Keratinocyte (primary cell): ENCODE results near the gene ADAMTS1. TPM values are rescaled to one million over a fixed set of nuclear protein-coding genes. Genes with fewer than 3 reads are reported as not detected.

Experiments used
- DNase-seq: peaks from one replicate; pipeline ENCODE4 v3.0.0-alpha.2; 2011; ENCODE audit warnings: low read depth, missing footprints, low spot score
- FAIRE-seq: peaks from 2 replicates; lab custom pipeline; 2011; peaks lifted over from hg19 to GRCh38; lab: Jason Lieb, UNC
- H2AFZ ChIP-seq: 2 replicates; pipeline ENCODE4 v1.6.0; 2012; ENCODE audit warnings: low read length, control low read depth, inconsistent platforms; ENCODE audit not compliant: control insufficient read depth
- H3K27ac ChIP-seq: 2 replicates; pipeline ENCODE4 v1.5.1; 2011; ENCODE audit warnings: low read length; ENCODE audit not compliant: control insufficient read depth, insufficient read depth
- H3K27me3 ChIP-seq: 3 replicates; pipeline ENCODE4 v1.6.0; 2011; ENCODE audit warnings: low read length; ENCODE audit not compliant: control insufficient read depth, insufficient read depth; ENCODE audit errors: extremely low read depth
- H3K36me3 ChIP-seq, 2 experiments: 2 replicates in 1 of 2; 3 replicates in 1 of 2; pipeline ENCODE4 v1.5.1; 2011; ENCODE audit warnings: low read length in 2 of 2, mild to moderate bottlenecking in 1 of 2; ENCODE audit not compliant: control insufficient read depth in 2 of 2, insufficient read depth in 2 of 2; ENCODE audit errors: extremely low read depth in 1 of 2
- H3K4me1 ChIP-seq: 3 replicates; pipeline ENCODE4 v1.5.1; 2011; ENCODE audit warnings: low read length; ENCODE audit not compliant: control insufficient read depth, insufficient read depth; ENCODE audit errors: extremely low read depth
- H3K4me2 ChIP-seq: 3 replicates; pipeline ENCODE4 v1.6.0; 2011; ENCODE audit warnings: low read depth, low read length; ENCODE audit not compliant: control insufficient read depth, insufficient read depth; ENCODE audit errors: extremely low read depth
- H3K4me3 ChIP-seq, 3 experiments: fragments of 200-600 bp in 1 of 3; sonication (generic) in 1 of 3; 2 replicates in 2 of 3; 3 replicates in 1 of 3; pipeline ENCODE4 v1.5.1; 2011 to 2016; ENCODE audit warnings: low read length in 3 of 3, mild to moderate bottlenecking in 3 of 3, control low read depth in 2 of 3, inconsistent platforms in 1 of 3, low read depth in 1 of 3, mixed read lengths in 1 of 3, mixed run types in 1 of 3, moderate library complexity in 1 of 3; ENCODE audit not compliant: control insufficient read depth in 2 of 3, insufficient read depth in 2 of 3; ENCODE audit errors: extremely low read depth in 1 of 3
- H3K79me2 ChIP-seq: 2 replicates; pipeline ENCODE4 v1.6.0; 2012; ENCODE audit warnings: low read length; ENCODE audit not compliant: control insufficient read depth, insufficient read depth
- H3K9ac ChIP-seq: 3 replicates; pipeline ENCODE4 v1.6.0; 2011; ENCODE audit warnings: low read length; ENCODE audit not compliant: control insufficient read depth, insufficient read depth; ENCODE audit errors: extremely low read depth
- H3K9me1 ChIP-seq: 3 replicates; pipeline ENCODE4 v1.6.0; 2011; ENCODE audit warnings: low read length; ENCODE audit not compliant: control insufficient read depth, insufficient read depth; ENCODE audit errors: extremely low read depth
- H3K9me3 ChIP-seq: 2 replicates; pipeline ENCODE4 v1.5.1; 2012; ENCODE audit warnings: low read depth, low read length; ENCODE audit not compliant: control insufficient read depth
- H4K20me1 ChIP-seq: 3 replicates; pipeline ENCODE4 v1.6.0; 2011; ENCODE audit warnings: low read length; ENCODE audit not compliant: control insufficient read depth, insufficient read depth; ENCODE audit errors: extremely low read depth
- EZH2 ChIP-seq: IDR thresholded peaks from one replicate; pipeline ENCODE4 v1.6.1; 2012; ENCODE audit warnings: inconsistent platforms, mild to moderate bottlenecking, low read length, moderate library complexity
- dilution Hi-C: fragments of 300-500 bp; cut with MboI; formaldehyde crosslinking; loops from one replicate; pipeline ENCODE4 v1.7.0; 2020; ENCODE audit warnings: low sequenced_read_pairs; ENCODE audit not compliant: extremely low pct_ligation_motif_present
- polyA plus RNA-seq, 5 experiments: library from polyadenylated mRNA; depleted of rRNA in 3 of 5; stranded (reverse) in 3 of 5; stranded (forward) in 1 of 5; unstranded in 1 of 5; fragments of >200 nt; gene quantifications; 1 replicate in 1 of 5; 2 replicates in 3 of 5; 3 replicates in 1 of 5; pipeline versions ENCODE4 v1.2.1 to v1.2.3, GENCODE V29; 2011 to 2012; ENCODE audit warnings: missing spikeins in 2 of 5, low read depth in 1 of 5, low replicate concordance in 1 of 5
- TF ChIP-seq, protein P1 (sequence below), 3 experiments: IDR thresholded peaks in 1 of 3; conservative IDR thresholded peaks in 1 of 3; optimal IDR thresholded peaks in 1 of 3; 2 replicates in 2 of 3; 3 replicates in 1 of 3; pipeline versions ENCODE3 to v1.5.1; 2011; ENCODE audit warnings: low read length in 3 of 3, mild to moderate bottlenecking in 3 of 3, moderate library complexity in 2 of 3, control low read depth in 1 of 3, inconsistent platforms in 1 of 3; ENCODE audit not compliant: insufficient read depth in 2 of 3; ENCODE audit errors: extremely low read depth in 1 of 3

ADAMTS1 gene
- polyA plus RNA-seq, 1 donor (not counting 4 experiments of a cell fraction or from before 2014, with no cell fraction given): 344 TPM

GRCh38 chr21:26811482-26811881 lies 33.7 kb downstream of the ADAMTS1 start:
- no peak overlapping the region for H3K4me2 ChIP-seq
- peaks cover 15% of the 10 kb centered on the region for H3K4me1 ChIP-seq
- no peaks in the 10 kb centered on the region for H3K36me3 ChIP-seq
- no peak overlapping the region for H3K4me3 ChIP-seq
- H3K9ac ChIP-seq: no peak overlapping the region
- H3K27ac ChIP-seq: no peak overlapping the region
- TF ChIP-seq, protein P1, sequence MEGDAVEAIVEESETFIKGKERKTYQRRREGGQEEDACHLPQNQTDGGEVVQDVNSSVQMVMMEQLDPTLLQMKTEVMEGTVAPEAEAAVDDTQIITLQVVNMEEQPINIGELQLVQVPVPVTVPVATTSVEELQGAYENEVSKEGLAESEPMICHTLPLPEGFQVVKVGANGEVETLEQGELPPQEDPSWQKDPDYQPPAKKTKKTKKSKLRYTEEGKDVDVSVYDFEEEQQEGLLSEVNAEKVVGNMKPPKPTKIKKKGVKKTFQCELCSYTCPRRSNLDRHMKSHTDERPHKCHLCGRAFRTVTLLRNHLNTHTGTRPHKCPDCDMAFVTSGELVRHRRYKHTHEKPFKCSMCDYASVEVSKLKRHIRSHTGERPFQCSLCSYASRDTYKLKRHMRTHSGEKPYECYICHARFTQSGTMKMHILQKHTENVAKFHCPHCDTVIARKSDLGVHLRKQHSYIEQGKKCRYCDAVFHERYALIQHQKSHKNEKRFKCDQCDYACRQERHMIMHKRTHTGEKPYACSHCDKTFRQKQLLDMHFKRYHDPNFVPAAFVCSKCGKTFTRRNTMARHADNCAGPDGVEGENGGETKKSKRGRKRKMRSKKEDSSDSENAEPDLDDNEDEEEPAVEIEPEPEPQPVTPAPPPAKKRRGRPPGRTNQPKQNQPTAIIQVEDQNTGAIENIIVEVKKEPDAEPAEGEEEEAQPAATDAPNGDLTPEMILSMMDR (optimal IDR thresholded peaks at IDR 0.05 in 1 of 3, IDR thresholded peaks at IDR 0.05 in 1 of 3, conservative IDR thresholded peaks at IDR 0.05 in 1 of 3; ENCODE audit: extremely low read depth in 1 of 3, insufficient read depth in 2 of 3, low read length in 3 of 3): no peak
- no peak for TF ChIP-seq EZH2
- dilution Hi-C loops: no loop called here
- H3K79me2 ChIP-seq: no peaks in the 10 kb centered on the region
- H3K9me3 ChIP-seq: no peaks in the 10 kb centered on the region
- FAIRE-seq (no peak), DNase-seq (no peak)
- H3K9me1 ChIP-seq: no peaks in the 10 kb centered on the region
- H4K20me1 ChIP-seq: no peaks in the 10 kb centered on the region
- no peaks in the 10 kb centered on the region for H3K27me3 ChIP-seq
- no peak overlapping the region for H2AFZ ChIP-seq

GRCh38 chr21:26810676-26811415 lies 34.4 kb downstream of the ADAMTS1 start:
- H3K9ac ChIP-seq: no peak overlapping the region
- no peak overlapping the region for H3K27ac ChIP-seq
- DNase-seq: no peak
- TF ChIP-seq, protein P1 (optimal IDR thresholded peaks at IDR 0.05 in 1 of 3, IDR thresholded peaks at IDR 0.05 in 1 of 3, conservative IDR thresholded peaks at IDR 0.05 in 1 of 3; ENCODE audit: extremely low read depth in 1 of 3, insufficient read depth in 2 of 3, low read length in 3 of 3): no peak
- no peak for TF ChIP-seq EZH2
- no peak overlapping the region for H3K4me3 ChIP-seq
- dilution Hi-C loops: no loop called here
- FAIRE-seq: no peak
- H3K9me1 ChIP-seq: no peaks in the 10 kb centered on the region
- H3K79me2 ChIP-seq: no peaks in the 10 kb centered on the region
- no peaks in the 10 kb centered on the region for H4K20me1 ChIP-seq
- H3K36me3 ChIP-seq: no peaks in the 10 kb centered on the region
- H3K9me3 ChIP-seq: no peaks in the 10 kb centered on the region
- no peak overlapping the region for H3K4me2 ChIP-seq
- H2AFZ ChIP-seq: no peak overlapping the region
- H3K4me1 ChIP-seq: peaks cover 18% of the 10 kb centered on the region
- no peaks in the 10 kb centered on the region for H3K27me3 ChIP-seq
